Ovary (tissue), 9 donors: Measurements from ENCODE around the gene PADI3. TPM values are rescaled to one million over a fixed set of nuclear protein-coding genes. Genes with fewer than 3 reads are reported as not detected.

Experiments used
- DNase-seq, 5 donors: peaks; one replicate each; pipeline ENCODE4 v3.0.0-alpha.2; 2019 to 2020
- H3K27ac ChIP-seq, 2 donors: fragments of 200-600 bp; one replicate each; pipeline versions ENCODE4 v1.5.1 to v1.8.0; 2019 to 2022
- H3K27me3 ChIP-seq: fragments of 200-600 bp; one replicate; pipeline ENCODE4 v1.8.0; 2022
- H3K36me3 ChIP-seq: fragments of 200-600 bp; sonication (generic); one replicate; pipeline ENCODE4 v1.5.1; 2019
- H3K4me1 ChIP-seq: one replicate; pipeline ENCODE4 v1.8.1; 2013; ENCODE audit warnings: mild to moderate bottlenecking, moderate library complexity; ENCODE audit not compliant: insufficient read depth
- H3K4me3 ChIP-seq: fragments of 200-600 bp; sonication (generic); one replicate; pipeline ENCODE4 v1.5.1; 2017
- H3K9me3 ChIP-seq, 2 donors: fragments of 200-600 bp in 1 of 2; sonication (generic) in 1 of 2; one replicate each; pipeline versions ENCODE4 v1.5.1 to v1.8.1; 2013 to 2019; ENCODE audit warnings: mild to moderate bottlenecking in 1 of 2, moderate library complexity in 1 of 2
- EP300 ChIP-seq: sonication (generic); formaldehyde crosslinking; IDR thresholded peaks from one replicate; pipeline ENCODE4 v1.6.1; 2017; ENCODE audit warnings: antibody characterized with exemption
- POLR2A ChIP-seq: fragments of 450-650 bp; IDR thresholded peaks from one replicate; pipeline ENCODE4 v1.6.1; 2017; ENCODE audit warnings: antibody characterized with exemption, mild to moderate bottlenecking, moderate library complexity
- WGBS, 3 donors: extraction: QIAGEN DNeasy Blood & Tissue Kit in 1 of 3; methylation state at CpG; one replicate each; pipeline versions ENCODE4 v1.1.5 to v1.1.7; 2013 to 2017; 5-methylcytosine and 5-hydroxymethylcytosine counted together
- intact Hi-C, 4 donors: fragments of 100-400 bp; cut with DNase I; formaldehyde crosslinking; loops; one replicate each; pipeline versions ENCODE4 v1.11.0 to v1.15.1; 2022 to 2023
- polyA plus RNA-seq, 2 donors: library from polyadenylated mRNA; stranded (reverse); fragments of 200-250 nt in 1 of 2; fragments of 350-450 nt in 1 of 2; fragmentation: Illumina TruSeq in 1 of 2; extraction: RNeasy Lipid Tissue Mini Kit (QIAGEN cat#74804) in 1 of 2; gene quantifications; one replicate each; pipeline ENCODE4 v1.2.3, GENCODE V29; 2013 to 2014
- total RNA-seq, 7 donors: library from RNA; depleted of rRNA in 2 of 7; stranded (reverse); fragments of >200 nt in 2 of 7; fragmentation: NEBNext Ultra II Directional in 3 of 7; extraction: Animal tissue kit (Norgen Biotek cat#: 25700) in 3 of 7; gene quantifications; one replicate each; pipeline versions ENCODE4 v1.1.0 to v1.2.4, GENCODE V29; 2016 to 2023
- TF ChIP-seq, protein P1 (sequence below), 3 donors: fragments of 450-650 bp in 2 of 3; fragments of 200-600 bp in 1 of 3; IDR thresholded peaks; one replicate each; pipeline versions ENCODE4 v1.5.1 to v1.8.0; 2016 to 2022; ENCODE audit warnings: antibody characterized with exemption in 3 of 3, mild to moderate bottlenecking in 1 of 3
- donor health status: DM: no; HTN: no; CAD: no; lungs with moderate emphysema.
- donor health status: DM: no; HTN: no; CAD: no.
- donor health status: Bipolar disorder and iron deficiency.
- donor health status: DM: yes; HTN: yes; CAD: no.
- donor health status: DM: no; HTN: no; CAD: no.
- donor health status: DM: yes; HTN: yes; CAD: no.

The PADI3 gene
- total and polyA plus RNA-seq, 9 donors = not detected

DNA sequence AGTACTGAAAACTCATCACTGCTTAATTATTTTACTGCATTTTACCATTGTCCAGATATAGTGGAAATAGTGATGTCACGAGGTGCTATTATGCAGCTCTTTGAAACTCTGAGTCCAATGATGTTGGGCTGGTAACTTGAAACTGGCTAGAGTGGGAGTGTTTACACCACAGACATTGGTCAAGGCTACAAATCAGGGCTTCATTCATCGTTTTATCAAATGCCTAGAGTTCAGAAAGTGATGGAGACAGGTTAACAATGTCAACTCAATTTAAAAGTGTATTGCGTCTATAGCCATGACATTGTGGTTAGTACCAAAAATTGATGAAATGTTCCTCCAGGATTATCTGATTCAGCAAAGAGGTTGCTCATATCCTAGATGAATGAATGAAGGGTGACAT lies 31.3 kb upstream of the PADI3 start:
- WGBS, 3 donors = 66 to 73% (median 68%) methylated on average over 3 of the region's 3 CpGs
- H3K36me3 ChIP-seq = no peaks in the 10 kb centered on the region
- H3K9me3 ChIP-seq = no peaks in the 10 kb centered on the region
- no peak for TF ChIP-seq EP300
- no peak for TF ChIP-seq POLR2A
- TF ChIP-seq, protein P1, sequence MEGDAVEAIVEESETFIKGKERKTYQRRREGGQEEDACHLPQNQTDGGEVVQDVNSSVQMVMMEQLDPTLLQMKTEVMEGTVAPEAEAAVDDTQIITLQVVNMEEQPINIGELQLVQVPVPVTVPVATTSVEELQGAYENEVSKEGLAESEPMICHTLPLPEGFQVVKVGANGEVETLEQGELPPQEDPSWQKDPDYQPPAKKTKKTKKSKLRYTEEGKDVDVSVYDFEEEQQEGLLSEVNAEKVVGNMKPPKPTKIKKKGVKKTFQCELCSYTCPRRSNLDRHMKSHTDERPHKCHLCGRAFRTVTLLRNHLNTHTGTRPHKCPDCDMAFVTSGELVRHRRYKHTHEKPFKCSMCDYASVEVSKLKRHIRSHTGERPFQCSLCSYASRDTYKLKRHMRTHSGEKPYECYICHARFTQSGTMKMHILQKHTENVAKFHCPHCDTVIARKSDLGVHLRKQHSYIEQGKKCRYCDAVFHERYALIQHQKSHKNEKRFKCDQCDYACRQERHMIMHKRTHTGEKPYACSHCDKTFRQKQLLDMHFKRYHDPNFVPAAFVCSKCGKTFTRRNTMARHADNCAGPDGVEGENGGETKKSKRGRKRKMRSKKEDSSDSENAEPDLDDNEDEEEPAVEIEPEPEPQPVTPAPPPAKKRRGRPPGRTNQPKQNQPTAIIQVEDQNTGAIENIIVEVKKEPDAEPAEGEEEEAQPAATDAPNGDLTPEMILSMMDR (IDR thresholded peaks at IDR 0.05) = no peak
- no peaks in the 10 kb centered on the region for H3K4me1 ChIP-seq
- H3K27ac ChIP-seq = no peak overlapping the region
- H3K27me3 ChIP-seq = no peaks in the 10 kb centered on the region
- intact Hi-C loops = no loop called here
- H3K4me3 ChIP-seq = no peak overlapping the region
- no peak for DNase-seq

DNA sequence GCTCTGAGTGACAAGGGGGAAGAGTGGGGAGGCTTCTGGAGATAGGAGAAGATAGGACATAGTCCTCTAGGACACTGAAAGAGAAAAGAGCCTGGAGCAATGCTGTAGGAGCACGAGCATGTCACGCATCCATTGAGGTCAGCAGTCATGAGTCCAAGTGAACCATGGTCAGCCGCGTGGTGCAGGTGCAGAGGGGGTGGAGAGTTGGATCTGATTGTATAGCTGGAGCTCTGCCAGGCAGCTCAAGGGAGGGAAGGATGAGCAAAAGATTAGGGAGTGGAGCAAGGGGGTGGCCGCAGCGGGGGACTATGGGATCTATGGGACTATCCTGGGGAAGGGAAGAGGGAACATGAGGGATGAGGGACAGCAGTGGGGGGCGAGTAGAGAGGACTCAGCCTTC lies 30.0 kb upstream of the PADI3 start:
- H3K4me3 ChIP-seq = no peak overlapping the region
- intact Hi-C loops = no loop called here
- H3K9me3 ChIP-seq = no peaks in the 10 kb centered on the region
- TF ChIP-seq, protein P1 (IDR thresholded peaks at IDR 0.05) = no peak
- TF ChIP-seq EP300 (no peak), POLR2A (no peak)
- no peak for DNase-seq
- H3K4me1 ChIP-seq = no peaks in the 10 kb centered on the region
- WGBS, 3 donors = 27 to 28% (median 27%) methylated on average over 7 of the region's 7 CpGs
- H3K36me3 ChIP-seq = no peaks in the 10 kb centered on the region
- H3K27me3 ChIP-seq = no peaks in the 10 kb centered on the region
- no peak overlapping the region for H3K27ac ChIP-seq

DNA sequence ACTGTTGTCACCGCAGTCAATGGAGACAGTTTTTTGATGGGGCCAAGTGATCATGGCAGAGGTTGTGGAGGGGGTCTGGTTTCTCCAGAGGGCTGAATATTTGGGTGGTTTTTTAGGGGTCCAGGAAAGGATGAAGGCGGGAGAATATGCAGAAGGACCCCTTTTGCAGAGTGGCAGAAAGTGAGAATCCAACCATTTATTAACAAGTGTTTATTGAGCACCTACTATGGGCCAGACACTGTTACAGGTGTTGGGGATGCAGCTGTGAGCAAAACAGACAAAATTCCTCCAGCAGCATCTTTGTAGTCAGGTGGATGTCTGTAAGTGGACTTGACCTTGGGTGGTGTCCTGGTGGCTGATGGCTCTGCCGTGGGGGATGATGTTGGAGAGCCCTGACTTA lies 28.6 kb upstream of the PADI3 start:
- WGBS, 3 donors = 82 to 87% (median 82%) methylated on average over 3 of the region's 3 CpGs
- H3K27me3 ChIP-seq = no peaks in the 10 kb centered on the region
- TF ChIP-seq EP300 (no peak), POLR2A (no peak)
- TF ChIP-seq, protein P1 (IDR thresholded peaks at IDR 0.05) = no peak
- H3K9me3 ChIP-seq = no peaks in the 10 kb centered on the region
- H3K36me3 ChIP-seq = no peaks in the 10 kb centered on the region
- no peak overlapping the region for H3K4me3 ChIP-seq
- no peak overlapping the region for H3K27ac ChIP-seq
- H3K4me1 ChIP-seq = no peaks in the 10 kb centered on the region
- intact Hi-C loops = no loop called here
- DNase-seq = no peak

DNA sequence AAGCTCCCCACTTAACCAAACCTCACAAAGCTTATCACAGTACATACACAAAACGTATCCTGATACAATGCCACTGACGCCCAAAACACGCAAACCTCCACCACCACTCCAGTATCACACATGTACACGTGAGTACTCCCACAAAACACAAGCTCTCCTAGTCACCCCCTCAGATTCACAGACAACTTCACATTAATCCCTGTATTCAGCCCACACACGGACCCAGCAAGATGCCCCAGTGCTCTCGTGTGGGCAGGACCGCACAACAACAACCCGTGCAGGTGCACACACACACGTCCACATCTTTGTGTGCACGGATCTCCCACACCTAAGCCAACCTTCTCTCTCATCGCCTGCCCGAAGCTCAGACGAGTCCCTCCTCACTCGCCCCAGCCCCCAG lies 26.3 kb upstream of the PADI3 start:
- no peak overlapping the region for H3K27ac ChIP-seq
- 82 to 87% (median 84%) methylated on average over 14 of the region's 14 CpGs for WGBS, 3 donors
- H3K27me3 ChIP-seq = no peaks in the 10 kb centered on the region
- no peaks in the 10 kb centered on the region for H3K9me3 ChIP-seq
- no peak overlapping the region for H3K4me3 ChIP-seq
- intact Hi-C loops = no loop called here
- H3K36me3 ChIP-seq = no peaks in the 10 kb centered on the region
- H3K4me1 ChIP-seq = no peaks in the 10 kb centered on the region
- no peak for DNase-seq
- TF ChIP-seq EP300 = no peak
- TF ChIP-seq POLR2A = no peak
- TF ChIP-seq, protein P1 (IDR thresholded peaks at IDR 0.05) = no peak

DNA sequence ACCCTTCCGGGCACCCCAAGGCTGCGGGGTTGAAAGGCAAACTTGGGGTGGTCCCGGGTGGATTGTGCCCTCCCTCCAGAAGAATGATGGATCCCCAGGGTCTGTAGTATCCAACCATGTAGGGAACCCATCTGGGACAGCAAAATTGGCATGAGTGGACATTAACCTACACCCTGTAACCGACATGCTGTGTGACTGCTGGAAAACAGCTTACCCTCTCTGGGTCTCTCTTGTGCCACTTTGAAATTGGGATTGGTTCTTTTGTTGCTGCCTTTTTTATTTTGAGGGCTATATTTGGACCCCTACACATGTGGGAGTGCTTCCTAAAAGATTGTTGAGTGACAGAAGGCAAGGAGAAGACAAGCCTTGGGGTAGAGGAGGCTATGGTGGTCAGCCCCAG lies 24.5 kb upstream of the PADI3 start:
- H3K4me1 ChIP-seq = no peaks in the 10 kb centered on the region
- no peak overlapping the region for H3K27ac ChIP-seq
- WGBS, 3 donors = 90 to 98% (median 92%) methylated on average over 4 of the region's 4 CpGs
- no peaks in the 10 kb centered on the region for H3K9me3 ChIP-seq
- intact Hi-C loops = no loop called here
- DNase-seq = no peak
- no peak overlapping the region for H3K4me3 ChIP-seq
- no peaks in the 10 kb centered on the region for H3K27me3 ChIP-seq
- H3K36me3 ChIP-seq = no peaks in the 10 kb centered on the region
- TF ChIP-seq, protein P1 (IDR thresholded peaks at IDR 0.05) = no peak
- TF ChIP-seq EP300 (no peak), POLR2A (no peak)
